GM12875 (cell line): ENCODE data around the gene MC3R.

Experiments used
- H3K4me3 ChIP-seq: one replicate; pipeline ENCODE4 v1.5.1; 2011; ENCODE audit warnings: low read depth, low read length, control low read depth
- TF ChIP-seq, protein P1 (sequence below): IDR thresholded peaks from 2 replicates; pipeline ENCODE4 v1.5.1; 2011; ENCODE audit warnings: low read depth, mild to moderate bottlenecking, control low read depth, inconsistent platforms, low read length, moderate library complexity, borderline replicate concordance; ENCODE audit not compliant: insufficient read depth

Gene MC3R

GRCh38 chr20:56274156-56274555 is 25.6 kb downstream of the MC3R start:
- no peak overlapping the region for H3K4me3 ChIP-seq
- TF ChIP-seq, protein P1, sequence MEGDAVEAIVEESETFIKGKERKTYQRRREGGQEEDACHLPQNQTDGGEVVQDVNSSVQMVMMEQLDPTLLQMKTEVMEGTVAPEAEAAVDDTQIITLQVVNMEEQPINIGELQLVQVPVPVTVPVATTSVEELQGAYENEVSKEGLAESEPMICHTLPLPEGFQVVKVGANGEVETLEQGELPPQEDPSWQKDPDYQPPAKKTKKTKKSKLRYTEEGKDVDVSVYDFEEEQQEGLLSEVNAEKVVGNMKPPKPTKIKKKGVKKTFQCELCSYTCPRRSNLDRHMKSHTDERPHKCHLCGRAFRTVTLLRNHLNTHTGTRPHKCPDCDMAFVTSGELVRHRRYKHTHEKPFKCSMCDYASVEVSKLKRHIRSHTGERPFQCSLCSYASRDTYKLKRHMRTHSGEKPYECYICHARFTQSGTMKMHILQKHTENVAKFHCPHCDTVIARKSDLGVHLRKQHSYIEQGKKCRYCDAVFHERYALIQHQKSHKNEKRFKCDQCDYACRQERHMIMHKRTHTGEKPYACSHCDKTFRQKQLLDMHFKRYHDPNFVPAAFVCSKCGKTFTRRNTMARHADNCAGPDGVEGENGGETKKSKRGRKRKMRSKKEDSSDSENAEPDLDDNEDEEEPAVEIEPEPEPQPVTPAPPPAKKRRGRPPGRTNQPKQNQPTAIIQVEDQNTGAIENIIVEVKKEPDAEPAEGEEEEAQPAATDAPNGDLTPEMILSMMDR: no peak

GRCh38 chr20:56278196-56278595 is 29.7 kb downstream of the MC3R start:
- TF ChIP-seq, protein P1: no peak
- H3K4me3 ChIP-seq: no peak overlapping the region

DNA sequence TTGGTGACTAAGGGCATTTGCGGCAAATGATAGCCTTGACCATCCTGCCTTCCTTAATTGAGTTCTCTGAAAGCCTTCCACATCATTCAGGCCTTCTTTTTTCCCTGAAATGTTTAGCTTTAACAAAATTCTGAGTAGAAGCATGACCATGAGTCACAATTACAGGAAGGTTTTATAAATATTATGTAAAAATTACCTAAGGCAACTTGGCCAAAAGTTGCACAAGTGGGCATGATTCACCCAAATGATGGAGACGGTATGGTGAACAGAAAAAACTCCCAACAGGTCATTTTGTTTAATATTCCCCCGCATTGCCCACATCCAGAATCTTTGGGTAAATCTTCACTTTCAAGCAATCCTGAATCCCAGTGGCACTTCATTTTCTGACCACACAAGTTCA is 37.0 kb downstream of the MC3R start:
- no peak overlapping the region for H3K4me3 ChIP-seq
- TF ChIP-seq, protein P1: no peak

DNA sequence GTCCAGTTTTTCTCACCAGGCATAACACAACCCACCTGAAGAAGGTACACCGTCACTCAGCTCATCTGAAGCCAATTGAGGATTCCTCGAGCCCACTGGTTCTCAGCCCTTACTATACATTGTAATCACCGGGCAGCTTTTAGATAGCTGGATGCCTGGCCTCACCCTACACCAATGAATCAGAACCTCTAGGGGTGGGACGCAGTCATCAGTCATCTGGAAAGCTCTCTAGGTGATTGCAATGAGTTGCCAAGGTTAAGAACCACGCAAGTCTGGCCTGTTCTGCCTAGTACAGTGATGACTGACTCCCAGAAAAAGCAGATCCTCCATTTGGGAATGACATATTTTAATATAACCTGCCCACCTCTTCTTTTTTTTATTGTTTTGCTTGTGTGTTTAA is 41.1 kb downstream of the MC3R start:
- H3K4me3 ChIP-seq: no peak overlapping the region
- TF ChIP-seq, protein P1: no peak

DNA sequence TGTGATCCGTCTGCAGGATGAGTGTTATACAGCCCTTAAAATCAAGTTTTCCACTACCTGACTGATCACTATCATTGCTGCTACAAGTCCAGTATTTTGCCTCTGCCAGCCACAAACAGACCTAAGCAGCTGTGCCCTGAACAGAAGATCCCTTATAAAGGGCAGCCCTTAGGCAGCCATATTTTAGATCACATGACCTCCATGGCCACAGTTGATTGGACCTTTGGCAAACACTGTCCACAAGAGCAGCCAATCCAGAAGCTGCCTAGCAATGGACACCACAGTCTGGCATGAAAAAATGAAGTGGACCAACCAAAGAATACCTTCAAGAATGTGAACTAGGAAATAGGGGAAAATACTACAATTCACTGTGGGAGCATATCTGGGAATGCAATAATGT is 50.8 kb downstream of the MC3R start:
- TF ChIP-seq, protein P1: no peak
- H3K4me3 ChIP-seq: no peak overlapping the region
